Measurements from ENCODE around the gene UTS2B.

Gene UTS2B

DNA sequence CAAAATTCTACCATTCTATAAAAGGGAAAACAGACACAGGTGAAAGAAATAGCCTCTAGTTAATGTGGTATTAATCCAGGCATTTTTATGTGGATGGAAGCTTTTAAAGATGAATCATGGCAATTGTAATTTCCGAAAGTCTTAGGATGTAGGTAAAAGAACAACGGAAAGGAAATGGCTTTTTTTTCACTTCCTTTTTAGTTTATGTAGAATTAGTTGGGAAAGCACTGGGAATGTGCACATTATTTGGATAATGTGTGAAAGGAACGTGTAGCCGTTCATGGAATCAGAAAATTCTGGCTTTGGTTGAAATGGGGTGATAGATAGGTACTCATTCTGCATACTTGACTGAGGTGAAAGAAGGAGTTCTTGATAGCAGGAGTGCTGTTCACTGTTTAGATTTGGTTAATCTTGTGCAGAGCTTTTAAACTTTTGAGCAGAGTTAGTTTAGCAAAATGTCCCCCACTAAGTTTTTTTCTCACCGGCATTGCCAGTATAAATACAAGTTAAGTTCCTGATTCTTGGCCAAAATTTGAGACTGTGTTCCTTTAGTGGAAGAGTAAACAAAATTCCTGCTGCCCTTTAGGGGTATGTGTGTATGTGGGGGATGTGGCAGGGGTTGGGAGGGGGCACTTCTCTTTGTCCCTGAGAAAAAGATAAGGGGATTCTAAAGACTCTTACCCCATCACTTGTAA lies 20.2 kb upstream of the UTS2B start:
- DNase-seq: no peak

DNA sequence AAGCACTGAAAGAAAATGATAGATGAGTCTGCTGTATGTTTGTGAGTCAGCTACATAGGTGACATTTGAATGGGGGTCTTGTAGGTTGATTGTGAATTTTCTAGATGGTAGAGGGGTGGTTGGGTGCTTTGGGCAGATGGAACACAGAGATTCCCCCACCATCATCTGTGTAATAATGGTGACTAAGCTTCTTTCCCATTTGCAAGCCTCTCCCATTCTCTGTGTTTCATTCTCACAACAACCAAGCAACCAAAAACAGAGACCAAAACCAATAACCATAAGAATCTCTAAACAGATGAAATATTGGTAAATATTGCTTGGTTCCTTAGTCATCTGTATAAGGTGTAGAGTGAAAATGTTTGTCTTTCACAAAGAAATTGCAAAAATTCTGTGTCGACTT lies 17.8 kb upstream of the UTS2B start:
- no peak for DNase-seq

DNA sequence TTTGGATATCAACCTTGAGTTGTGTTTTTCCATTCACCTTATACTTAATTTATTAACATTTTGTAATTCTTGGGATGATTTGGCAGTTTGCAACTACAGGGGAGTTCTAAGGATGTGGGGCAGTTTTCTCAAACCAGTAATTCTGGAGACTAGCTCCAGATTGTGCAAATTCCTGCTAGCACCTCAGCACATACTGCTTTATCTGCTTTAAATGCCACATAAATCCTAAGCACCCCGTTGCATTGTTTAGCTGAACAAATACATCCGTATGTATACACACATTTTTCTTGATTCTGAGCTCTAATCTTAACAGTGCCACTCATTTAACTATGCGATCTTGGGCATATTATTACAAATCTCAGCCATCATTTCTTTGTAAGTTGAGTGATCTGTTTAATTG lies 16.9 kb upstream of the UTS2B start:
- DNase-seq: no peak

DNA sequence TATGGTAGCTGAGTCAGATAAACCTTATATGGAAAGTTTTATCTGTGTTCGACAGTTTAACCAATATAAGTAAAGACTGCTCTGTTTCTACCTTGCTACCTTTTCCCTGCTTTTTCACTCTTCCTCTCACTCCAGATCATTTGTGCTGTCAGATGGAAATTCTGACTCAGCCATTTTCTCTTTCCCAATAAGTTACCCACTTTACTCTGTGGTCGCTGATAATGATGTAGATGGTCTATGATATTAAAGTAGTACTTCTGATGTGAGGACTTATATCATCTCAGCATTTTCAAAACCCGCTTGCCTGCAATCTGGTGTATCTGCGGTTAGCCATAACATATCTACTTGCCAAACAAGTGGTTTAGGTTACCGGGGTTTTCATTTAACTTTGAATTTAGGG lies 15.0 kb upstream of the UTS2B start:
- no peak for DNase-seq

DNA sequence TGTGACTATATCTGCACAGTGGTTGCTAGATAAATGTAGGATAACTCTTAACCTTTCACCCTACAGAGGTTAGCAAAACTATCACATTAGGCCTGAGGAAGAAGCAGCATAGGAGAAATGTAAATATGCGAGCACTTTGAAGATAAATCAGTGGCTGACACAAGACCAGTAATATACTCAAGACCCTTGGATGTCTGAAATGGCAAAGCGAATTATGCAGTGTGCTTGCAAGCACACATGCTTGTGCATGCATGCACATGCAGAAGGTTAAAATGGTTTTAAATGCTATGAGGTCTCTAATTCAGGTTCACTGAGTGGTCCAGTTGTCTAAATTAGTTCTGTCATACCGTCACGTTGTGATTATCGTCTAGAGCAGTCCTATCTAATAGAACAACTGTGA lies 13.6 kb upstream of the UTS2B start:
- no peak for DNase-seq

DNA sequence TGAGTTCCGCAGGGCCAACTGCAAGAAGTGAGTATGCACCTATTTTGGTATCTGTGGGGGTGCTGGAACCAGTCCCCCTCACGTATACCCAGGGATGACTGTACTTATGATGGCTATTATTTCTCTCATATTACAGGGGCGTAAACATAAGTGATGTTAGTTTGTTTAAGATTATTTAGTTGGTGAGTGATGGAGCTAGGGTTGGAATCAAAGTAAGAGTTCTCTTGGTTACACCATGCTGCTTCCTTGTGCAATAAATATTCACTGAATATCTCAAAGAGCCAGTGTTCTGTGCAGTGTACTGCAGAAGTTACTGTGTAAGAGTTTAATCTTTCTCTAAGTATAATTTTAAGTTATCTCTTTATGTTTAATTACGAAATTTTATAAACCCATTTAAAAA lies 12.8 kb upstream of the UTS2B start:
- no peak for DNase-seq

DNA sequence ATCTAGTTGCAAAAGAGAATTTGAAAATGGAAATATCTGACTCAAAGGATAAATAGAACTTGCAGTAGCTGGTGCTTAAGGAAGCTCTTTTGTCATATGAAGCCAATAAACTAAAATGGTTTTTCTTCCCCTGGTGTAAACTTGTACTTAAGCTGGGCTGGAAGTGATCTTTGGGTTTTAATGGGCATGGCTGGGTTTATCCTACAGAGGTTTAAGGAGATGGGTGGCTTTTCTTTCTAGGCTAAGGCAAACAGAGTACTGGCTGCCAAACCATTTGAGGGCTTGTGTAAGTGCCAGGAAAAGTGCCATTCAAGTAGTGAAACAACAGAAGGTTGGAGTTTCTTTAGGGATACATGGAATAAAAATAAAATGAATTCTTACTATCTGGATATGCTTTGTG lies 12.1 kb upstream of the UTS2B start:
- DNase-seq: no peak

DNA sequence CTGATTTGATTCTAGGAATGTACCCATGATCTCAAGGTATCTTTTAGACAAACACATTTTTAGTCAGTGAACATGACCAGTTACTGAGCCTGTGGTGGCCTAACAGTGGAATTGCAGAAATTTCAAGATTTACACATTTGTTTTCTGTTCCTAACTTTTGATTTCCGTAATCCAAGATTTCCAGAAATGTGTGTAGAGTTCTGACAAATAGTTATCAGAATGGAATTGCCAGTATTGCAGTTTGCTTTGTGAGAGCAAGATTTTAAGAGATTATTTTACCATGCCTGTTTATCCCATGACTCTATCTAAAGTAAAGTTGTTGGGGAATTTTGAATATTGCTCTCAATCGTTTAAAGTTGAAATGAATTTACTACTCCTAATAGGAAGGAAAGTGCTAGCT lies 11.7 kb upstream of the UTS2B start:
- DNase-seq: no peak

DNA sequence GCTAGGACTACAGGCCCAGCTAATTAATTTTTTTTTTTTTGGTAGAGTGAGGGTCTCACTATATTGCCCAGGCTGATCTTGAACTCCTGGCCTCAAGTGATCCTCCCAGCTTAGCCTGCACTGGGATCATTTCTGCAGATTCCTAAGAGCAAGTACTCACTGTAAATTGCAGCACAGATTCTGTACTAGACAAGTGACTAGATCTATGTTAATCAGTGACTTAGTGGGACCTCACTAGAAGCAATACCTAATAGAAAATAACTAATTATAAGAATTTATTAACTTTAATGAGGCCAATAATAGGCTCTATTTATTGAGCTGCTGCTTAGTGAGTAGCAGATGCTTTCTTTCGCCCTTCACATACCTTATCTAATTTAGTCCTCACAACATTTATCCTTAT lies 10.6 kb upstream of the UTS2B start:
- no peak for DNase-seq

DNA sequence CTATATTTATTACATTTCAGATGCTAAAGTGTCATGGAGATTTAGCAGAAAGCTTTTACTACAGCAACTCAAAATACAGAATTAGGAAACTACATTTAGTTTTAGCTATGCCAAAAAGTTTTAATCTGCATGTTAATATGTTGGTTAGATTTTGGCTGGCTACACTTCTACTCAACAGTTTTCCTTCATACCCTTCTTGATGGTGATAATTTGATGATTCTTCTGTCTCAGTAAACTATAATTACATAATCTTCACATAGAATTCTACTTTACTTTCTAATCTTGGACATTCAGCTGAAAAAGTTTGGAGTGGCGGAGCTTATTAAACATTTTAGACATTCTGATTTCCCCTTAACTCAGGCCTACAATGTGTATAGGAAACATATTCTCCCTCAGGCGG lies 10.0 kb upstream of the UTS2B start:
- DNase-seq: no peak

DNA sequence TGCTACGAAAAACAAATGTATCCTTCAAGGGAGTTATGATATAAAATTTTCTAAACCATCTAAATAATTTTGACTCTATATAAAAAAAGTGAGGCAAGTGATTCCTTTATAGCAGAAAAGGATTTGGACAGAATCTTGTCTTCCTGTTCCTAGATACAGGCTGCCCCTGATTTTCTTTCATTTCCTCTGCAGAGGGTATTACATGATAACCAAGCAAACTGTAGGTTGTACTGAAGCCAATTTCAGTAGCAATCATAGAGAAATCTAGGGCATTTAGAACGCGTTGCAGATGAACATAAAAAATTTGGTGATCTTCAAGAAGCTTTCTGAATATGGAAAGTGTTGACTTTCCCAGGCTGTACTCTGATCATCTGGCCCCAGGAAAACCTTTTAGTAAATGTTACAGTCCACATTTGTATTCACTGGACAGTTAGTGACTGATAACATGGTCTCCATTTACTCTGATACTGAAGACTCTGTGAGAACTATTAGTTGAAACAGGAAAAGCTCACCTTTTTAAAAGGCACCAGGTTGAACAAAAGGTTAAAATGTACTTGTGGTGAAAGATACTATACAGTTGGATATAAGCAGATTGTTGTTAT lies 9.1 kb upstream of the UTS2B start:
- DNase-seq: no peak

DNA sequence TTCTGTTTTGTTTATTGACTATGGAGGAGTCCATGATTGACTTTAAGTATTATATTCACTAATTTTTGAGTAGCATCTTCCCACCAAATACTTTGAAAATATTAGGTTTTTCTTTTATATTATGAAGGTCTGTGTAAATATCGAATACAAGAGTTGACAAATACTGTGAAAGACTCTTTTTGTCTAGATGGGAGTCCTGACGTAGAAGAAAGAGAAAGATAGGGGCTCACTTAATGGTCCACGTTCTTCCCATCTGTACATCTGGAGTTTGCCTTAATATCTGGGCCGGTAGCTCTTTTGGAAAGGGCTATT lies 7.8 kb upstream of the UTS2B start:
- no peak for DNase-seq

DNA sequence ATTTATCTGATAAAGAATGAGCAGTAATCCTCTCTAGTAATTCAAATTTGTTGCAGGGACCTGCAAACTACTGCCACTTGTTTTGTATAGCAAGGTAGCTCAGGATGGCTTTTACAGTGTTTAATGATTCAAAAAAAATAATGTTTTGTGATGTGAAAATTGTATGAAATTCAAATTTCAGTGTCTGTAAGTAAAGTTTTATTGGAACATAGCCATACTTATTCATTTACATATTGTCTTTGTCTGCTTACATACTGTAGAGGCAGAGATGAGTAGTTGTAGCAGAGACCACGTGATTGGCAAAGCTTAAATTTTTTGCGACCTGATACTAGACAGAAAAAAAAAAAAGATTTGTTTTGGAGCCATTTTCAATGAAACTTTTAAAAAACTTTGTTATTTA lies 6.5 kb upstream of the UTS2B start:
- no peak for DNase-seq

DNA sequence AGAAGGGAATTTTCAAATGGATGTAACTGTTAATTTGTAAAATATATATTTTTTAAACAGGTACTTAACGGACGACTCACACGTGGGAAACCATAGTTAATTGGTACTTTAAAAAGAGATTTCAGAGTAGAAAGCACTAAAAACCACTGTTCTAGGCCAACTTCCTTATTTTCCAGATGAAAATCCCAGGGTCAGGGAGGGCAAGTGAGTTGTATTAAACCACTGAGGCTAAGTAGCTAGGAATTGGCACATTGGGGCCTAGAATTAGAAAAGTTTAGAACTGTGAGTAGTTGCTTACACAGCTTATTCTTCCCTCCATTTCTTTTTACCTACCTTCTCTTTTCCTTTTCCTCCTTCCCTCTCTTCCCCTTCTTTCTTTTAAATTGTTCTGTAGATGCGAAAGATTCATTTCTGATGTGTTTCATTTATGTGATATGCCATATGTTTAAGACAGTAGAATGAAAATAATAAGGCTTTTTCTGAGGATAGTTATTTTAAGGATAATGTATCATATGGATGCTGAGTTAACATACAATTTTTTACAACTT lies 4.1 kb upstream of the UTS2B start:
- DNase-seq: no peak

DNA sequence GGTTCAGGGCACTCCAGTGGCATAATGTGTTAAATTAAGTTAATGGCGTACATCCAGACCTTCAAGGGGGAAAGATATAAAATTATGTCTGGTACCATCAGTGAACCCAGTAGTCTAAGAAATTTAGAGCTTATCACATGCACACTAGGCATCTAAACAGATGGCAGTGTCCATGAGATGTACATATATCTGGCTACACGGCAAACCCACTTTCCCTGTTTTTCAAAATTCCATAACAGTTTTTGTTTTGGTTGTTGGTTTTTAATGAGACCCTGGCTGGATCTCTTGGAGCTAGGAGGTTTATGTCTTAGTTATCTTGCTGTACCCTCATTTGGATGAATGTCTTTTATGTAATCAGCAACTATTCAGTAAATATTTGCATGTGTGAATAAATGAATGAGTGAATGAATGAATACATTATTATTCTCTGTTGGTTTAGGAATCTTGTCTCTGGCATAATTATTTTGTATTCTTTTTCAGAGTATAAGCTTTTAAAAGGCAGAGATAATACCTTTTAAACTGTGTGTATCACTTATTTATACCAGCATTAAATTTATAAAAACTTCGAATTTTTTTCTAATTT lies 3.1 kb upstream of the UTS2B start:
- DNase-seq: no peak

DNA sequence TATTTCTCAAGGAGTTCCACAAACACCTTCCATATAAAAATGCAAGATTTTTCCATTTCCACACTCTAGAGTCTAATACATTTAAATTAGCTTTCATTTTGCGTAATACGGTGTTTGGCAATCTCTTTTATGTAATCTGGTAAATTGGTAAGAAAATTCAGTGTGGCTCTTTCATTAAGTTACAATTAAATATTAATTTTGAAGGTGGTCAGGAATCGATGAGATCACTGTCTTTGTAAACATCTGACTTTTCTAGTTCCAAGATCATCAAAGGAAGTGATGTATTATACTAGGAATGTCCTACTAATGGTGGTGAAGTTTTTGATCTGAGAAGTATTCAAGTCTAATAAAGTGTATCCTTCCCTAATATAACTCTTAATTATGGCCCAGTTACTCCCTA lies 1.1 kb upstream of the UTS2B start:
- DNase-seq: no peak

DNA sequence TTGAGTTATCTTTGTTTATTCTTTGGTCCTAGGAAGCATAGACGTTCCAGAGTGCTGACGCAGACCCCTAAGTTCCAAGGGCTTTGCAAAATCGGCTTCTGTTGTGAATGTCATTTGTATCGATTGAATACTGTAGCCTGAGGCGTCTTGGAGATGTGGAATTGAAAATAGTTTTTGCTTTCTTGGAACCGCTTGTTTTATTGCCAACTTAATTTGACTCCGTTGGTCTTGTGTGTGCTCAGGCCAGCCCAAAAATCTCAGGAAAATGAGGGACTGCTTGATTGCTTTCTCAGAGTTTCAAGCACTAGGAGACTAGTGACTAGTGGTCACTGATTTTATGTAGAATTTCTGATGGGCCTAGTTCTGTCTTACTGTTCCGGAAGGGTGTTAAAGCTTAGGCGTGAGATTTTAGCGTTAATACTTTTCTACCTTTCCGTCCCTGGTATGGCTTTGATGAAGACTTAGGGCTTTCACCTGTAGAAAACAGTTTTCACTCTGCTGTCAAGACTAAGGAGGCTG lies 263 bp upstream of the UTS2B start:
- no peak for DNase-seq

DNA sequence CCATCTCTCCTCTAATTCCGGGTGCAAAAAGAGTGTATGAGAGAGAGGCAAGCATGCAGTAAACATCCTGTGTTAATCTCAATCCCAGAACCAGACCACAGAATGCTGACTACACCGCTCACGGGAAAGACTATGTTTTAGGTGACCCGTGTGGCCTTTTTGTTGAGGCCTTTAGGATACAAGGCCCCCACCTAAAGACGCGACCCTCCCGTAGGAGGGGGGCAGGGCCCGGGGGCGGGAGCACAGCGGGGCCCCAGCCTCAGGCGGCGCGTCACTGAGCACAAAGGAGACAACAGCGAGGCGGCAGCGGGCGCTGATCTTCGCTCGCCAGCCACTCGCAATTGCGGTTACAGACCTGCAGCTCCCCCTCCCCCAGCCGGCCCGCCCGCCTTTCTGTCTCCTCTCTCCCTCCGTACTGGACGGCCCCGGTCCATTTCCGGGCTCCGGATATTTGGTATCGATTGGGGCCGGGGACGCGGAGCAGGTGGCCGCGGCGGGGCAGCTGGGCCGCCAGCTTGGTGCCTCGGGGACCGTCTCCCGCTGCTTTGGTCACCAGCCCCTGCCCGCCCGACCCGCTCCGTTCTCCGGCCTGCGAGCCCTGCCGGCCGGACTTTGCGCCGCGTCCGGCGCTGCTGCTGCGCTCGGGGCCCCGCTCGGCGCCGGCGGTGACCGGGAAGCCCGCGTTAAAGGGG lies 1.2 kb downstream of the UTS2B start, which contains the start of gene CCDC50:
TSS of gene CCDC50 (plus strand) at position 433 of the 692 bp plus-strand sequence. CDS start 281 bp downstream, outside the sequence.
- DNase-seq: peak; percentile 71

DNA sequence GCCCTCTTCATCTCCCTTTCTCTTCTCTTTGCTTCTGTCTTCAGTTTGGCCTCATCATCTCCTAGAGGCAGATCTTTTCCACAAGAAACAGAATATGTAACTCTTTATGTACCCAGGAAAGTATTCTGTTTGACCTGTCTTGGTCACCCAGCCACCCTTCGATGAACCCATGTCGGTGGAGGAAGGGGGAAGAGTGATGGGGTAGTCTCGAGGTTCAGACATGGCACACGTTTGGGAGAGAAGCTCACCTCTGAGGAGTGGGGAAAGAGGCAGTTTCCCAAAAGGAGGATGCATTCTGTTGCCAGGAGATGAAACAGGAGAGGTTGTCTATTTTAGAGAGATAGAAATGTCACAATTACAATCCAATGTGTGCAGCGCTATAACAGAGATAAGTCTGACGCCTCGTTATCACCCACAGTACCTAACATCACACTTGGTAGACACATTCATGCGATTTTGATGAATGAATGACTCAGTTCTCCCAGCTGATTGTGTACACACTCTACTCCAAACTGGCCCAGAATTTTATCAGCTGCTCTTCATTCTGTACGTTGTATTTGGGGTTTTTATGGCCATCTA lies 1.9 kb downstream of the UTS2B start:
- DNase-seq: no peak

DNA sequence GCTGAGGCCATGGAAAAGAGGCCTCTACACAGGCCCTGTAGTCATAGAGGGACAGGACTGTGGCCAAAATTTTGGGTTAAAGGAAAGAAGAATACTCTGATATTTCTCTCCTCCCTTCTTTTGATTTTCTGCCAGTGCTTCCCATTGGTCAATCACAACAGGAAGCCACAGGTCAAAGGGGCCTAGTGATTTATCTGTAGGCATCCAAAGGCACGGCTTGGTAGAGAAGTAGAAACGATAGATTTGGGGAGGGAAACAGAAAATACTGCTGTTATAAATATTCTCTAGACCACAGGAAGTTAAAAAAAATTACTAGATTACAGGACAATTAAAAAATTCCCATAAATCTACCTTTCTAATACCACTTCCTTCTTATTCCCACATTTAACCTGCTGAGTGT lies 2.8 kb downstream of the UTS2B start:
- no peak for DNase-seq

DNA sequence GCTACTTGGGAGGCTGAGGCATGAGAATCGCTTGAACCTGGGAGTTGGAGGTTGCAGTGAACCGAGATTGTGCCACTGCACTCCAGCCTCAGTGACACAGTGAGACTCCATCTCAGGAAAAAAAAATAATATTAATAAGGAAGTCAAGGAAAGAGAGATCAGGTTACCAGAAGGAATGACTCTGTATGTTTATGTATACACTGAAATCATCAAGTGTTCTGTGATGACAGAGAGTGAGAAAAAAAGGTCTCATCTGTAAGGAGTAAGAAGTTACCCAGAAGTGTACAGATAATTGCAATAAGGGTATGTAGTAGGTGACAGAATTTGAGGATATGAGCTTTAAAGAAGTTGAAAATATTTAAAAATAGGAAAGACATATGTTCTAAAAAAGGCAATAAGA lies 5.4 kb downstream of the UTS2B start:
- DNase-seq: no peak

DNA sequence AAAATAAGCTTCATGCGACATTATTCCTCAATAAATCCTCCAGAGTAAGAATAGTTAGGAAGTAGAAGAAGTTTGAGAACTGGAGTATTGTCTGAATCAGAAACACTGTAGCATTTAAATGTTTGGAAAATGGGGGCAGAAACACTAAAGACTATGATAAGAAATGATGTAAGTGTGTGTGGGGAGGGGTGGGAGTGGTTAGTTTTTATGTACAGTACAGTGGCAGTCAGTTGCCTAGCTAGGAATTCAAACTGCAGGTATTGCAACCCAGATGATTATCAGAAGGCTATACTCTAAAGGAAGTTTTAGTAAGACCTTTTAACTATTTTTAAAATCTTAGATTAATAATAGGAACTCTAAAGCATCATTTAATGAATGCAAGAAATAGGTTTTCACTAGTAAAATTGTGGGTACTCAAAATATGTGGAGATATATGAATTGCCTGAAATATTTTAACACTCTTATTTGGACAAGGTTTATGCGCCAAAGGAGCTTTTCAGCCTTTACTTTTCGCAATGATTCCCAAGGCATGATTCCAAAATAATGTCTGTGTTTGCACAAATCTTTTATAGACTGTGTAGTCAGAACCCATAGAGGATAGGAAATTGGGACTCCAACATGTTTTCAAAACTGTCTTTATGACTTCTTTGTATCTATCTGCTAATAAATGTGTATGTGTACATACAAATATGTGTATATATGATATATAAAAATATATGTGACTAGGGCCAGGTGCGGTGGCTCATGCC lies 9.1 kb downstream of the UTS2B start:
- no peak for DNase-seq

DNA sequence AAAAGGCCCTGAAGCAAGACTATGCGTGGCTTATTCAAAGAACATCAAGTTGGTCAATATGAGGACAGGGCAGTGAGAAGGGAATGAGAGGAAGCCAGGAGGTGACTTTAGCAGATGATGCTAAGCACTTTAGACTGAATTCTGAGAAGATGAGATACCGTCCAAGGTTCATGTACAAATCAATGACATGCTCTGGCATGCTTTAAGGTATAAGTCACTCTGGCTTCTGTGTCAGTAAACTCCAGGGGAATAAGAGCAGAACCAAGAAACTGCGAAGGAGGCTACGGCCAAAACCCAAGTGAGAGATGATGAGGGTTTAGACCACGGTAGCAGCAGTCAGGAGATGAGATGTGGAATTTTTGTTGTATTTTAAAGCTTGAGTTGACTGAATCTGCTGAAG lies 10.0 kb downstream of the UTS2B start:
- no peak for DNase-seq

Measured in CD4-positive, alpha-beta T cell treated with Interleukin-15 for 1 hour (primary cell).